Measurements from ENCODE around the gene LGALS9B.
"Not testable (repeated sequence)": the region's sequence is repeated elsewhere in the genome, so short reads cannot be mapped to it uniquely, and the experiment has no call there.

The LGALS9B gene

GRCh38 chr17:20416381-20416911, 50.9 kb downstream of the LGALS9B start:
- not testable (repeated sequence) for DNase-seq (ENCODE audit: low read depth, low spot score)

DNA sequence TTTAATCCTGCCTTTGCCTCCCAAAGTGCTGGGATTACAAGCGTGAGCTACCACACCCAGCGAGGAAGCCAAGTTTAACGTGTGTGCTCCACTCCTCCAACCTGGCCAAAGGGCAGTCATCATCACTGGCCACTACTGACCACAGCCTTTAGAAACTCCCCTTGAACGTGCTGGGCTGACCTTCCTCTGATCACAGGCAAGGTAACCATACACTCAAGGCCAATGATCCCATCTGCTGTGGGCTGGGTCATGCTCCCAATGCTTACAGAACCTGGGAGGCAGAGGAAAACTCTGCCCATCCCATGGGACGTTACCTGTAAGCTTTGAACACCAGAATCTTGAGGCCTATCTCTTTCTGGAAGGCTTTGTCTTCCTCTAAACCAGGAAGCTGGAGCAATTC, 51.9 kb downstream of the LGALS9B start:
- DNase-seq (ENCODE audit: low read depth, low spot score): not testable (repeated sequence)

- not testable (repeated sequence) for DNase-seq (ENCODE audit: low read depth, low spot score)
Observed at GRCh38 chr17:20401306-20402022, 65.9 kb downstream of the LGALS9B start.

DNA sequence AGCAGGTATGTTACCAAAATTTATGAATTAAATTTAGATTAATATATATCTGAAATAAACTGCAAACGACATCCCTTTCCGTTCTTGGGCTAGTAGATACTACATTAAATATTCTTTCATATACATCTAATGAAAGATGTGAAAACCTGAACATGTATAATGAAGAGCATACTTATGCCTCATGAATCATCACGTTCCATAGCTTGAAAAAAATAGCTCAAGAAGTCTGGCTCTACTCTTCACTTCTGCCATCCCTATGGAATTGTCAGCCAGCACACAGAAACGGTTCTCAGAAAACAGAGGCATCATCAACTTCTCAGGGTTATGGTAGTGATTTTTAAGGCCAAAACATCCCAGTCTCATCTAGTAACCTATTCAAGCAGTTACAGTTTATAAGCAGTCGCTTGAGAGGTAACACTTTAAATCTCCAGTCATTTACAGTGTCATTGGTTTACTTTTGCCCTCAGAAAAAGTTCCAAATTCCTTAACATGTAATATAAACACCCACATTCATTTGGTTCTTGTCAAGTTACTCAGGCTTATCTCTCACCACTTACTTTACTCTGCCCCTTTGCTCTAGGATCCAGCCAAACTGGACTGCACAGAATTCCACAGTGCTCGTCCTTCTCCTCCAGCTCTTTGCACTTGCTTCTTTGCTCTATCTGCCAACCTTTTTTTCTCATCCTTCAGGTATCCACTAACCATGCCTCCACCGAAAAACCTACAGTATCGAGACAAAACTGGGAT, 66.6 kb downstream of the LGALS9B start:
- not testable (repeated sequence) for DNase-seq (ENCODE audit: low read depth, low spot score)

Measured in smooth muscle cell of the brain vasculature (primary cell).